Stimulated activated CD8-positive, alpha-beta memory T cell treated with anti-CD3 and anti-CD28 coated beads, Interleukin-4, amount 100 ng/mL, for 1 hour (primary cell): ENCODE measurements around the gene ITLN2.
"Not testable (repeated sequence)": the region's sequence is repeated elsewhere in the genome, so short reads cannot be mapped to it uniquely, and the experiment has no call there.

Experiments used
- DNase-seq, 2 donors: peaks; one replicate each; pipeline ENCODE4 v3.0.0-alpha.2; 2020; ENCODE audit warnings: low read depth in 2 of 2, low spot score in 1 of 2

Gene ITLN2

DNA sequence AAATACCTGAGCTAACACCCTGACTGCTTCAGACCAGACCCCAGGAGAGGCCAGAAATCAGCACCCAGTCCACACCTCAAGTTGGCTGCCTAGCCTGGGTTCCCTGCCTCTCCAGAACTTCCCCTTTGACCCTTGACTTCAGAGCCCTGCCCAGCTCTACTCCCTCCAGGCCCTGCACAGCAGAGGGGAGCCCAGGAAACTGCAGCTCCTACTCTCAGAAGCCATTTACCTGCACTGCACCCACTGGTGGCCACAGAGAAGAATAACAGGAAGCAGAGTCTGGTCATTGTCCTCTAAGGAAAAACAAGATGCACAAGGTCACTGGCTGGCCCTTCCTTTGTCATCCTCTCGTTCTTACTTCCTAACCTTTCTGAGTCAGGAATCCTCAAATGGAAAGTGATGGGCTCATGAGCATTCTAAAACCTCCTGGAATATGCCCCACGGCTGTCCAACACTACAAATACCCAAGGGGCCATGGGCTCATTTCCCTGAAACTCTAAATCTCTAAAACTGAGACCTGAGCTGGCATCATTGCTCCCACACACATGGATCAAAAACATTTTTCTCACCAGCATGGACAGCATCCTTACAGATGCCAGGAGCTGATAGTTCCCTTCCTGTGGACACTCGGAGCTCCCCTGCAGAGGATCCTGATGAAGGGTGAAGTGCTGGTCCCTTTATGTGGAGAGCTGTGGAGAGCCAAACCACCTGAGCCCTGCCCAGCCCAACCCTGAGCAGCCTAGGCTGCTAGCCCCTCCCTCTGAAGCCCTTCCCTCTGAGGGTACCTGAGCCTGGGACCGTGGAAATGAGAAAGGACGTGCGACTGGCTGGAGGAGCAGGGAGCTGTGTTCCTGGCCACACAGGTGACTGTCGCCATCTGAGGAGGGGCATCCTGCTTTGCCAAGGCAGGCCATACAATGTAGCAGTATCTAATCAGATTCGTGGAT lies at the start of gene ITLN2:
TSS of gene ITLN2 (minus strand) at position 652 of the 947 bp plus-strand sequence. CDS start at position 584, 68 bp downstream.
- peak in 1 of 2 donors; percentile 17 for DNase-seq

GRCh38 chr1:161001525-161001924 lies 46.9 kb upstream of the ITLN2 start:
- no peak for DNase-seq

- no peak for DNase-seq
Observed at GRCh38 chr1:161000736-161001480, 46.3 kb upstream of the ITLN2 start.

- DNase-seq, result no peak
Observed at GRCh38 chr1:160999376-160999775, 44.8 kb upstream of the ITLN2 start.

DNA sequence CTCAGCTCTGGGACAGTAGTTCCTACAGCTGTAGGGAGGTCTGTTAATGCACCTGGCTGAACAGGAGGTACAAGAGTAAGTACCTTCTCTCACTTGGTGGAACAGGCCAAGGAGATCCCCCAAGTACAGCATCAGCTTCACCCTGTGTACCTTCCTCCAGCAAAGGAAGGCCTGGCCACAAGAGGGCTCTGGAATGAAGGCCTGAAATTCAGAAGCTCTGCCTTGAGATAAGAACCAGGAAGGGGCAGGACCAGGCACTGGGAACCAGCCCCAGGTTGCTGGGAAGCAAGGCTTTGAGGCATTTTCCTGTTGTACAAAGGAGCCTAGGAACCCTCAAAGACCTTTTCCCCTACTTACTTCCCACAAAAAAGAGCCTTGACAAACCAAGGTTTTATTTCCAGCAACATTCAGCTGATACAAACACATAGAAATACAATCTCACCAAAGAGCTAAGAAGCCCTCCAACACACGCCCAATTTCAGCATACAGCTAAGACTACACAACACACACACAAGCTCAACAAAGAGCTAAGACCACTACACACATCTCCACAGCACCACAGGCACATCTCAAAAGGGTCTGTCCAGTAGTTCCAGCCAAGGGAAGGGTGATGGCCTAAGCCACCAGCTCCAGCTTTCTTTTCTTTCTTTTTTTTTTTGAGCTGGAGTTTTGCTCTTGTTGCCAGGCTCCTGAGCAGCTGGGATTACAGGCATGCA lies 42.9 kb upstream of the ITLN2 start:
- DNase-seq, result peak in 1 of 2 donors; percentile 25

- DNase-seq, result no peak
Observed at GRCh38 chr1:160996178-160996577, 41.6 kb upstream of the ITLN2 start.

- DNase-seq, result no peak
Observed at GRCh38 chr1:160993544-160994193, 39.1 kb upstream of the ITLN2 start.

- DNase-seq, result not testable (repeated sequence)
Observed at GRCh38 chr1:160992036-160992435, 37.4 kb upstream of the ITLN2 start.

DNA sequence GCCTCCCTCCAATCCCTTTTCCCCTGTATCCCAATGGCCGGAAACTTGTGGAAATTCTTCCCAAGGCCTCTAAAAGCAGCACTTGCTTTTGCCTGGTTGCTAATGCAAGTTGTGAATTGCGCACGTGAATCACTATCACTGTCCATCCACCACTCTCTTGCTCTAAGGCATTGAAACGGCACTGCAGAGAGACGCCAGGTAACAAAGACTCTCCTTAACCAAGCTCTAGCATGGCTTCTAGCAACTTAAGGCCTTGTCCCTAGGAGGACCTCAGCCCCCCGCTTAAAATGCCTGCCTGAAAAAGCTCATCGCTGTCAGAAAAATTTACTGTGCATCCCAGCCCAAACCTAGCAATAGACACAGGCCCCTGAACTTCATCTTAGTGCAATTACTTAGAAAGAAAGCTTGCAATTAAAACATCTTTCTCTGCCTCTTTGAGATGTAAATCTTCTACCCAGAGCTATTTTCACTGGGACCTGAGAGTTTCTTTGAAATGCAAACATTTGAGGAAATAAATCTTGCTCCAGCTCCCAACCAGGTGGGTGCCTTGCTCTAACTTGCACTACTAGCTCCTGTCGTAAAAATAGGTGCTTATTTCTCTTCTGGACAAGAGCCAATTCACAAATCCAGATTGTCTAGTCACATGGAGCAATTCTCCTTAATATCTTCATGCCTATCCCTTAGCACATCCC lies 32.9 kb upstream of the ITLN2 start:
- DNase-seq, result no peak

- no peak for DNase-seq
Observed at GRCh38 chr1:160985723-160986122, 31.1 kb upstream of the ITLN2 start.

- DNase-seq, result no peak
Observed at GRCh38 chr1:160981584-160982411, 27.2 kb upstream of the ITLN2 start.

- DNase-seq, result no peak
Observed at GRCh38 chr1:160979286-160979685, 24.7 kb upstream of the ITLN2 start.

DNA sequence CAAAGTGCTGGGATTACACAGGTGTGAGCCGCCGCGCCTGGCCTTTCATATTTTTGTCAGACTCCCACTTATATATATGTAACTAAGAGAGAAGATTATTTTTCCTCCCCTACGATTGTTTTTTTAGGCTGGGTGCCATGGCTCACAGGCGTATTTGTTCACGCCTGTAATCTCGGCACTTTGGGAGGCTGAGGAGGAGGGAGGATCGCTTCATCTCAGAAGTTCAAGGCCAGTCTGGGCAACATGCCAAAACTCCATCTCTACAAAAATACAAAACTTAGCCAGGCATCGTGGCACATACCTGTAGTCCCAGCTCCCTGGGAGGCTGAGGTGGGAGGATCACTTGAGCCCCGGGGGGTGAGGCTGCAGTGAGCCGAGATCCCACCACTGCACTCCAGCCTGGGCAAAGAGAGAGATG lies 23.9 kb upstream of the ITLN2 start:
- DNase-seq, result no peak

DNA sequence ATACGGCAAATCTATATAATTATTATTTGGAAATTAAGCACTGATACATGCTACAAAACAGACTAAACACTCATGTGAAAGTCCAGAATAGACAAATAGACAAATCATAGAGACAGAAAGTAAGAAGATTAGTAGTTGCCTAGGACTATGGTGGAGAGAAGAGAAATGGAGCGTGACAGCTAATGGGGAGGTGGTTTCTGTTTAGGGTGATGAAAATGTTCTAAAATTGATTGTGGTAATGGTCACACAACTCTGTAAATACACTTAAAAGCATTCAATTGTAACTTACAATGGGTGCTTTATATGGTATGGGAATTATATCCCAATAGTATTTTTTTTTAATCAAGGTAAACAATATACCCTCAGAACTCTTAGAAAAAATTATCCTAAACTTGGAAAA lies 20.4 kb upstream of the ITLN2 start:
- DNase-seq, result no peak

DNA sequence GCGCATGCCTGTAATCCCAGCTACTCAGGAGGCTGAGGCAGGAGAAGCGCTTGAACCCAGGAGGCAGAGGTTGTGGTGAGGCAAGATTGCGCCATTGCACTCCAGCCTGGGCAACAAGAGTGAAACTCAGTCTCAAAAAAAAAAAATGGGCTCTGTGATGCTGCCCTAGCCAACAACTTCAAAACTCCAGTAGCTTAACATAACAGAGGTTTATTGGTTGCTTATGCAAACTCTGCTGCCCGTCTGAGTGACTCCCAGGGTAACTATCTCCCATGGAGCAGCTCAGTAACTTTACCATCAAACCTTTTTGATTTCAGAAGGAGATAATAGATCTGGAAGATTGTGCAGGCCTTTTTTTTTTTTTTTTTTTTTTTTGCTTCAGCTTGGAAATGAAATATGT lies 18.9 kb upstream of the ITLN2 start:
- DNase-seq, result no peak

- no peak for DNase-seq
Observed at GRCh38 chr1:160972939-160973338, 18.3 kb upstream of the ITLN2 start.

GRCh38 chr1:160971618-160972056 lies 17.0 kb upstream of the ITLN2 start:
- DNase-seq, result no peak

GRCh38 chr1:160963521-160963920 lies 8.9 kb upstream of the ITLN2 start:
- no peak for DNase-seq

GRCh38 chr1:160961419-160961818 lies 6.8 kb upstream of the ITLN2 start:
- no peak for DNase-seq
